Measurements from ENCODE around the gene UQCR10.

Gene UQCR10

GRCh38 chr22:29767171-29768051 is at the start of gene UQCR10:
Gene UQCR10 (plus strand): TSS chr22:29767369. CDS start chr22:29767399, 30 bp downstream.
- DNase-seq (ENCODE audit: low read depth) = peak; percentile 88

DNA sequence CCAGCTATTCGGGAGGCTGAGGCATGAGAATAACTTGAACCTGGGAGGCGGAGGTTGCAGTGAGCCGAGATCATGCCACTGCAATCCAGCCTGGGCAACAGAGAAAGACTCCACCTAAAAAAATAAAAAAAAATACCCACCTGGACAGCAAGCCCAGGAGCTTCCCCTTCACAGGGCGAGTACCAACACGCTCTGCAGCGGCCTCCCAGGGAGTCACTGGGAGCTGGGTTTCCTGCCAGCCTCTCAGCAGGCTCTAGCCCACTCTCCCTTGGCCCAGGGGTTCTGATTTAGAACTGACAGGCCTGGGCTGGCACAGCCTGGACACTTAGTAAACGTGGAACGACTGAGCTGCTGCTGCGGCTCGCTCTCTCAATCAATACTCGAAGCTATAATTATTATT is 49.4 kb upstream of the UQCR10 start:
- no peak for DNase-seq (ENCODE audit: low read depth)

GRCh38 chr22:29718949-29719898 is 47.9 kb upstream of the UQCR10 start:
- no peak for DNase-seq (ENCODE audit: low read depth)

GRCh38 chr22:29719899-29720645 is 47.1 kb upstream of the UQCR10 start, which contains the start of gene CABP7:
Gene CABP7 (plus strand): TSS chr22:29720003. CDS start chr22:29720425, 422 bp downstream.
- DNase-seq (ENCODE audit: low read depth) = no peak

DNA sequence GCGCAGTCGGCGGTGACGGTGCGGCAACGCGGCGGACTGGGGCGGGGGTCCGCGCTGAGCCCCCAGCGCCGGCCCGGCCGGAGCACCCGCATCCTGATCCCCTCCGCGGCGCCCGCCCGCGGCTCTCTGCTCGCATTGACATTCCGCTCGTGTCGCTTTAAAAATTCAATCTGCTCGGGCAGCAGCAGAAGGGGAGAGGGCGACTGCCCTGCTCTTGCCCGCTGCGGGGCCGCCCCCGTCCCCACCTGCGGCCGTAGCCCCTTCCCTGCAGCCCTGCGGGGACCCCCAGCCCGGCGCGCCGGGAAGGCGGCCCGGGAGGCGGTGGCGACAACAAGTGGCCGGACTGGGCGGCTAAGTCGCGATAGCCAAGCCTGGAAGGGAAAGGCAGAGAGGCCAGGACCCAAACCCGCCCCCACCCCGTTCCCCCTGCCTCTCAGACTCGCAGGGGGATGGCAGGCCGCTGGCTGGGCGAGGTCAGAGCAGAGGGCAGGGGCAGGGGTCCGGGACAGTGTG is 46.3 kb upstream of the UQCR10 start:
- no peak for DNase-seq (ENCODE audit: low read depth)

- DNase-seq (ENCODE audit: low read depth) = no peak
Measured at GRCh38 chr22:29722151-29722550, 45.0 kb upstream of the UQCR10 start.

GRCh38 chr22:29722587-29722986 is 44.6 kb upstream of the UQCR10 start:
- no peak for DNase-seq (ENCODE audit: low read depth)

GRCh38 chr22:29723766-29724165 is 43.4 kb upstream of the UQCR10 start:
- DNase-seq (ENCODE audit: low read depth) = no peak

DNA sequence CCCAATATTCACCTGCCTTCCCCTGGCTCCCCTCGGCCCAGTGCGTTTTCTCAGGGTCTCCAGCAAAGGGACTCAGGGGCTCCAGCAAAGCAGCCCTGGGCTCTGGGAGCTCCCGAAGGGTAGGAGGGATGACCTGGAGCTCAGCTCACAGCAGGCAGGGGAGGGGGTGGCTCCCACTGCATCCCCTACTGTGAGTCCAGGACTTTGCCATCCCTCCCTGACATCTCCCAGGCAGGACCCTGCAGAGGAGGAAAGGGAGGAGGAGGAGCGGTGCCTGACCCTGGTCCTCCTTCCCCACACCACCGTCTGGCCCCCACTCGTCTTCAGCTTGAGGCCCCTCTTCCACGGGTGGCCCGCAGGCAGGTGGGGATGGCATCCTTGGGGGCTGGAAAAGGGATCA is 42.3 kb upstream of the UQCR10 start:
- no peak for DNase-seq (ENCODE audit: low read depth)

GRCh38 chr22:29726106-29726505 is 41.1 kb upstream of the UQCR10 start:
- DNase-seq (ENCODE audit: low read depth) = no peak

GRCh38 chr22:29726512-29727130 is 40.5 kb upstream of the UQCR10 start:
- DNase-seq (ENCODE audit: low read depth) = no peak

DNA sequence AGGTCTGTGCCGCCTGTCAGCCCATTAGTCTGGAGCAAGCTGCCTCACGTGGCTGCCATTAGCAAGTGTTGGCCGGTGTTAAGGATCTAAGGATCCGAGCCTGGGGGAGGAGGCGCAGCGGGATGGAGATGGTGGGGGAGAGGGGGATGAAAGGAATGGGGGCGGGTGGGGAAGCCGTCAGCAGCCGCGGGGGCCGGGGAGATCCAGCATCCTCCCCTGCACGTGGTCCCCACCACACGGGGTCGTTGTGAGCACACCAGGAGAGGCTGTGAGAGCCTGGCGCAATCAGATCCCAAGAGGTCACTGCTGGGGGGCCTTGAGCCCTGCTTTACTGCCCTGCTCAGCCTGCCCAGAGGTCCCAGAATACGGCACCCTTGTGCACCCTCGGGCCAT is 40.0 kb upstream of the UQCR10 start:
- no peak for DNase-seq (ENCODE audit: low read depth)

- DNase-seq (ENCODE audit: low read depth) = no peak
Measured at GRCh38 chr22:29729161-29729560, 38.0 kb upstream of the UQCR10 start.

DNA sequence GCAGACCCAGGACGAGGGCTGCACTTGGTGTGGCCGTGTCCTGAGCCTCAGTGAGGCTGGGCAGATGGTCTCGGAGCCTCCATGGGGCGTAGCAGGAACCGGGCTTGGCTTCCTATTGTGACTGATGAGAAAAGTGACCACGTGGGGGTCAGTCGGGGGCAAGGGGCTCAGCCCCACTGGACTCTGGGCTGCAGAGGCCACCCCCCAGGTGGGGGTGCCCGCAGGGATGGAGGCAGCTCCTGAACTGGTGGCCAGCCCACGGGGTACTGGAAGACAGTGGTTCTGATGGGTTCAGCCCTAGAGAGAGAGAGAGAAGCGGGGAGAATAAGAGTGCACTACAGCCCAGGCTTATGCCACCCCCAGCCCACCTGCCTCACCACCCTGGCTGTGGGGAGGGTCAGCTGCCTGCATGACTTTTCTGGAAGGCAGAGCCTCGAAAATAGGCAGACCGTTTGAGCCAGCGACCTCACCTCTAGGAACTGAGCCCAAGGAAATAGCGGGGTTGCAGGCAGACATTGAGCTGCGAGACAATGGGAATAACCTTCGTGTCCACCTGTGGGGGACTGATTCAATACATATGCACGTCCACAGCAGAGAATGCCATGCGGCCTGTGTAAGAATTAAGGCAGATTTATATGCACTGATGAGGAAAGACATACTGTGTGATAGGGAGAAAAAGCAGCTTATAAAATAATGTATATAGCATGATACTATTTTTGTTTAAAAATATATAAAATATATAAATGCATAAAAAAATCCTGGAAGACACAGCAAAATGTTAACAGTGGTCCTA is 35.9 kb upstream of the UQCR10 start:
- no peak for DNase-seq (ENCODE audit: low read depth)

GRCh38 chr22:29732883-29733282 is 34.3 kb upstream of the UQCR10 start:
- no peak for DNase-seq (ENCODE audit: low read depth)

- DNase-seq (ENCODE audit: low read depth) = no peak
Measured at GRCh38 chr22:29733362-29734201, 33.6 kb upstream of the UQCR10 start.

DNA sequence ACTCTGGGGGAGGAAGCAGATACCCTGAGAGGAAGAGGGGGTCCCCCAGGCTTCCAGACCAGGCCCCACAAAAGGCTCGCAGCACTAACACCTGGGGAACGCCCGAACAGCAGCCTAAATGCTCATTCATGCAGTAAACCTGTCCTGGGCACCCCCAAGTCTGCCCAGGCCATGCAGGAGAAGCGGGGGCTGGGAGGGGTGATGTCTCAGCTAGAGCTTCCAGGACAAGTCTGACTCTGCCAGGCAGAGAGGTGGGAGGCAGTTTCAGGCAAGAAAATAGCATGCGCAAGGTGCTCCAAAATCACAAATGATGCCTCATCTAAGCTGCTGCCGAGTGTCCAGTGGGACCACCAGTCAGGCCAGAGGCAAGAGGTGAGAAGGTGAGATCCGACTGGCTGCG is 32.8 kb upstream of the UQCR10 start:
- DNase-seq (ENCODE audit: low read depth) = no peak

DNA sequence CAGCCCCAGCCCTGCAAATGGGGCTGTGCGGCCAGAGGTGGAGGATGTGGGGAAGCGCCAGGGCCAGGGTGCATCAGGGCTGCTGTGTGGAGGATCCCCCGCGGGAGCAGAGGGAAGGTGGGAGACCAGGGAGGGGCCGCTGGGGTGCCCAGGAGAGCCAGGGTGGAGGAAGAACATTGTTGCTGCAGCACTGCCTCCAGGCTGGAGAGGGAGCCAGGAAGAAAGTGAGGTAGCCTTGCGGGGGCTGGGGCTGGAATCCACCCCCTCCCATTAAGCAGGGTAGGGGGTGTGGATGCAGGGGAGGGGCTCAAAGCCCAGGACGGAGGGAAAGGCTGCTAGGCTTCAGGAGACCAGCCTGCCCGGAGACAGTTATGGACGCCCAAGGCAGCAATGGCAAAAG is 32.3 kb upstream of the UQCR10 start:
- no peak for DNase-seq (ENCODE audit: low read depth)

DNA sequence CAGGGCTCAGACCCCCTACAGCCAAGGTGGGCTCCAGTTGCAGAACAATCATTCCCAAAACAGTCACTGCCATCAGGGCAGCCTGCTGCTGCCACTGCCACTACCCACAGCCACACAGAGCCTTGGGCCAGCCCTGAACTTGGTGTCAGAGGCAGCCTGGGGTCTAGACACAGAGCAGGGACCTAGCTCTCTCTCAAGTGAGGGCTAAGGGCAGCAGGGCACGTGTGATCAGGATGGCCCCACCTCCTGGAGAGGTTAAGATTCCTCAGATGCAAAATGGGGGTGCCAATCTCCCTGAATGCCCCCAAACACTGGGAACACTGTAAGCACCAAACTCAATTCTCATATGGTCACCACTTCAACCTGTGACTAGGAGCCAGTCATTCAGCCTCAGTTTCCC is 31.8 kb upstream of the UQCR10 start:
- DNase-seq (ENCODE audit: low read depth) = no peak
